ENCODE results near the gene BRPF3. TPM values are rescaled to one million over a fixed set of nuclear protein-coding genes. Genes with fewer than 3 reads are reported as not detected.

The BRPF3 gene
- 11.5 and 12.1 TPM in 2 replicates for total RNA-seq (2014; rRNA removed; shearing (Covaris generic))

GRCh38 chr6:36196113-36196879 lies at the start of gene BRPF3:
BRPF3 (plus strand) TSS chr6:36196744; CDS start chr6:36200323, 3,579 bp downstream.
- DNase-seq (ENCODE audit: low spot score): peak; percentile 57

GRCh38 chr6:36147294-36147693 lies 49.2 kb upstream of the BRPF3 start:
- no peak for DNase-seq (ENCODE audit: low spot score)

- no peak for DNase-seq (ENCODE audit: low spot score)
These were observed 47.1 kb upstream of the BRPF3 start for GRCh38 chr6:36149476-36149875.

GRCh38 chr6:36150283-36150682 lies 46.3 kb upstream of the BRPF3 start:
- DNase-seq (ENCODE audit: low spot score): no peak

GRCh38 chr6:36154286-36154685 lies 42.3 kb upstream of the BRPF3 start:
- no peak for DNase-seq (ENCODE audit: low spot score)

GRCh38 chr6:36155662-36156061 lies 40.9 kb upstream of the BRPF3 start:
- no peak for DNase-seq (ENCODE audit: low spot score)

- DNase-seq (ENCODE audit: low spot score): no peak
These were observed 36.3 kb upstream of the BRPF3 start for GRCh38 chr6:36160147-36160760.

GRCh38 chr6:36169023-36170007 lies 27.2 kb upstream of the BRPF3 start:
- no peak for DNase-seq (ENCODE audit: low spot score)

- no peak for DNase-seq (ENCODE audit: low spot score)
These were observed 25.8 kb upstream of the BRPF3 start for GRCh38 chr6:36170704-36171103.

- DNase-seq (ENCODE audit: low spot score): no peak
These were observed 25.0 kb upstream of the BRPF3 start for GRCh38 chr6:36171573-36171972.

- no peak for DNase-seq (ENCODE audit: low spot score)
These were observed 19.4 kb upstream of the BRPF3 start for GRCh38 chr6:36177166-36177565.

GRCh38 chr6:36178544-36178943 lies 18.0 kb upstream of the BRPF3 start:
- no peak for DNase-seq (ENCODE audit: low spot score)

GRCh38 chr6:36180126-36180525 lies 16.4 kb upstream of the BRPF3 start:
- no peak for DNase-seq (ENCODE audit: low spot score)

GRCh38 chr6:36184311-36184710 lies 12.2 kb upstream of the BRPF3 start:
- no peak for DNase-seq (ENCODE audit: low spot score)

- no peak for DNase-seq (ENCODE audit: low spot score)
These were observed 10.3 kb upstream of the BRPF3 start for GRCh38 chr6:36186199-36186598.

GRCh38 chr6:36187446-36187845 lies 9.1 kb upstream of the BRPF3 start:
- DNase-seq (ENCODE audit: low spot score): no peak

GRCh38 chr6:36195471-36196112 lies 952 bp upstream of the BRPF3 start:
- no peak for DNase-seq (ENCODE audit: low spot score)

GRCh38 chr6:36196880-36197548 lies 470 bp downstream of the BRPF3 start:
- peak; percentile 92 for DNase-seq (ENCODE audit: low spot score)

- DNase-seq (ENCODE audit: low spot score): no peak
These were observed 1.2 kb downstream of the BRPF3 start for GRCh38 chr6:36197739-36198221.

- DNase-seq (ENCODE audit: low spot score): no peak
These were observed 2.4 kb downstream of the BRPF3 start for GRCh38 chr6:36198986-36199385.
